GM18508 (cell line): ENCODE results near the gene MICA.
"Not testable (repeated sequence)": the region's sequence is repeated elsewhere in the genome, so short reads cannot be mapped to it uniquely, and the experiment has no call there.

Experiments used
- ATAC-seq: cut with Tn5 transposase; IDR thresholded peaks from one replicate; pipeline ENCODE4 v1.9.1; 2021; ENCODE audit warnings: moderate number of reproducible peaks; ENCODE audit not compliant: insufficient read depth, unreplicated experiment

Gene MICA

DNA sequence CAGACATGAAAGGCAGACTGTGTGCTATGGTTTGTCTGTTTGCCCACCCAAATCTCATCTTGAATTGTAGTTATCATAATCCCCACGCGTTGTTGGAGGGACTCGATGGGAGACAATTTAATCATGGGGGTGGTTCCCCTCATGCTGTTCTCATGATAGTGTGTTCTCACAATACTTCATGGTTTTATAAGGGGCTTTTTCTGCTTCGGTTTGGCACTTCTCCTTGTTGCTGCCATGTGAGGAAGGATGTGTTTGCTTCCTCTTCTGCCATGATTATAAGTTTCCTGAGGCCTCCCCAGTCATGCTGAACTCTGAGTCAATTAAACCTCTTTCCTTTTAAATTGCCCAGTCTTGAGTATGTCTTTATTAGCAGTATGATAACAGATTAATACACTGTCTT is 47.4 kb downstream of the MICA start:
- no peak for ATAC-seq

GRCh38 chr6:31452859-31453258 is 49.5 kb downstream of the MICA start:
- ATAC-seq = no peak

DNA sequence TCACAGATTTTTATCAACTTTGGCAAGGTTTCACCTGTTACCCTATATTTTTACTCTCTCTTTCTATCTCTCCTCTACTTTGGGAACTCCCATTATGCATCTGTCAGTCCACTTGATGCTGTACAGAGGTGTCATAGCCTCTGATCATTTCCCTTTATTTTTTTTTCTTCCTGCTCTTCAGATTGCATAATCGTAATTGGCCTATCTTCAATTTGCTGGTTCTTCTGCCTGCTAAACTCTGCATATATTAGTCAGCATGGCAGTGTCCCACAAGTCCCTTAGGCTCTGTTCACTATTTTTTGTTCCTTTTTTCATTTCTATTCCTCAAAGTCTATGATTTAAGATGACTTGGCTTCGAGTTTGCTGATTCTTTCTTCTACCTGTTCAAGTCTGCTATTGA is 49.9 kb downstream of the MICA start:
- ATAC-seq = no peak

DNA sequence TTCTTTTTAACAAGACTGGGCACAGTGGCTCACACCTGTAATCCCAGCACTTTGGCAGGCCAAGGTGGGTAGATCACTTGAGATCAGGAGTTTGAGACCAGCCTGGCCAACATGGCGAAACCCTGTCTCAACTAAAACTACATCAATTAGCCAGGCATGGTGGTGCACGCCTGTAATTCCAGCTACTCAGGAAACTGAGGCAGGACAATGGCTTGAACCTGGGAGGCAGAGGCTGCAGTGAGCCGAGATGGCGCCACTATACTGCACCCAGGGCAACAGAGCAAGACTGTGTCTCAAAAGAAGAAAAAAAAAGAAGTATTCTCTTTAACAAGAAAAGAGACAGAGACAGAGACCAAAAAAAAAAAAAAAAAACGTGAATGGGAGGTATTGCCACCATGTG is 56.5 kb downstream of the MICA start:
- ATAC-seq = not testable (repeated sequence)

- ATAC-seq = no peak
Observed at GRCh38 chr6:31460361-31461025, 57.1 kb downstream of the MICA start.

GRCh38 chr6:31462026-31462963 is 58.9 kb downstream of the MICA start:
- ATAC-seq = no peak

DNA sequence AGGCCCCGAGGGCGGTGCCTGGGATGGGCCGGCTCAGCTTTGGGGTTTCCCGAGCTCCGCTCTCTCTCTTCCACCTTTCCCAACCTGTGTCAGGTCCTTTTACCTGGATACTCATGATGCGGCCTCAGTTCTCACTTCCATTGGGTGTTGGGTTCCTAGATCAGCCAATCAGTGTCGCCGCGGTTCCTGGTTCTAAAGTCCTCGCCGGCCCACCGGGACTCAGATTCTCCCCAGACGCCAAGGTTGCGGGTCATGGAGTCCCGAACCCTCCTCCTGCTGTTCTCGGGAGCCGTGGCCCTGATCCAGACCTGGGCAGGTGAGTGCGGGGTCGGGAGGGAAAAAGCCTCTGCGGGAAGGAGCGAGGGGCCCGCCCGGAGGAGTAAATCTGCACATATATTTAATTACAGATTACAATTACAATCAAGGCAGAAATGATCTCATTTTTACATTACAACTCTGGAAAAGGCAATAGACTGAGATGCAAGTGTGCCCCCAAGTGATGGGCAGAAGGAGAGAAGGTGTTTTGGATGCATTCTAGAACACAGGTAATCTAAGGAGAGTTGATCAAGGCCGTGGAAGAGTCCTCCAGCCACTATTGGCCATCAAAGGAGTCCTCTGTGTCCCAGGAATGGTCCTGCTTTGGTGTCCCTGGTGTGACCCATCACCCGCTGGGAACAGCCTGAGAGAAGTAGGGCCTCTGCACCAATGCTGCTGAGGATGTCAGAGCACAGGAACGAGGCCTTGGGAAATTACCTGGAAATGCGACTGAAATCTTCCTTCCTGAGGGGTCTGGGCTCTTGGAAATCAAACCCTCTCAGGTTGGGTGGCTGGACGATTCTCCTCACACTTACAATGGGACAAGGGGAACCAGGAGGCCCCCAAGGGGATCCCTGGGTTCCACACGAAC is 59.8 kb downstream of the MICA start:
- peak; percentile 73 for ATAC-seq

GRCh38 chr6:31464252-31465184 is 61.1 kb downstream of the MICA start:
- no peak for ATAC-seq
